ENCODE results near the gene MTMR11. TPM values are rescaled to one million over a fixed set of nuclear protein-coding genes. Genes with fewer than 3 reads are reported as not detected.

Gene MTMR11
- total and polyA plus RNA-seq, 2 of the 13 experiments (the other 11 are each of a cell fraction or from before 2014, with no cell fraction given), result 0.49 to 2.8 TPM

- no peak for TF ChIP-seq REXO4 (CRISPR knock-in tag; IDR thresholded peaks at IDR 0.05; ENCODE audit: borderline replicate concordance)
- TF ChIP-seq PRPF4 (IDR thresholded peaks at IDR 0.05; ENCODE audit: low read depth, low read length, poor library complexity, severe bottlenecking), result no peak
- peak; percentile 73 for TF ChIP-seq MYPOP (CRISPR knock-in tag; IDR thresholded peaks at IDR 0.05)
- no peak; the same call in 1 of the 2 replicates for TF ChIP-seq CENPT (CRISPR knock-in tag; IDR thresholded peaks at IDR 0.05; ENCODE audit: low read depth)
- no peak for TF ChIP-seq GATAD2A (CRISPR knock-in tag; IDR thresholded peaks at IDR 0.05)
- no peak for TF ChIP-seq ZSCAN22 (CRISPR knock-in tag; IDR thresholded peaks at IDR 0.05)
- 0 out of 2 replicates have a peak, but pooled peaks have one; percentile 68 for TF ChIP-seq ZNF674 (CRISPR knock-in tag; IDR thresholded peaks at IDR 0.05; ENCODE audit: low read depth)
- TF ChIP-seq, protein P1, sequence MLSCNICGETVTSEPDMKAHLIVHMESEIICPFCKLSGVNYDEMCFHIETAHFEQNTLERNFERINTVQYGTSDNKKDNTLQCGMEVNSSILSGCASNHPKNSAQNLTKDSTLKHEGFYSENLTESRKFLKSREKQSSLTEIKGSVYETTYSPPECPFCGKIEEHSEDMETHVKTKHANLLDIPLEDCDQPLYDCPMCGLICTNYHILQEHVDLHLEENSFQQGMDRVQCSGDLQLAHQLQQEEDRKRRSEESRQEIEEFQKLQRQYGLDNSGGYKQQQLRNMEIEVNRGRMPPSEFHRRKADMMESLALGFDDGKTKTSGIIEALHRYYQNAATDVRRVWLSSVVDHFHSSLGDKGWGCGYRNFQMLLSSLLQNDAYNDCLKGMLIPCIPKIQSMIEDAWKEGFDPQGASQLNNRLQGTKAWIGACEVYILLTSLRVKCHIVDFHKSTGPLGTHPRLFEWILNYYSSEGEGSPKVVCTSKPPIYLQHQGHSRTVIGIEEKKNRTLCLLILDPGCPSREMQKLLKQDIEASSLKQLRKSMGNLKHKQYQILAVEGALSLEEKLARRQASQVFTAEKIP (CRISPR knock-in tag; IDR thresholded peaks at IDR 0.05; ENCODE audit: borderline replicate concordance), result no peak
- no peak for TF ChIP-seq TSC22D2 (CRISPR knock-in tag; IDR thresholded peaks at IDR 0.05; ENCODE audit: borderline replicate concordance)
- TF ChIP-seq ZNF138 (CRISPR knock-in tag; IDR thresholded peaks at IDR 0.05; ENCODE audit: low read depth), result peak; percentile 65
- no peak for TF ChIP-seq ATAD3A (CRISPR knock-in tag; IDR thresholded peaks at IDR 0.05)
- peak; percentile 15; the same call in 1 of the 2 replicates for TF ChIP-seq GATA4 (IDR thresholded peaks at IDR 0.05; ENCODE audit: borderline replicate concordance, low read depth)
- TF ChIP-seq MEF2D (CRISPR knock-in tag; IDR thresholded peaks at IDR 0.05), result peak; percentile 17; the same call in 1 of the 2 replicates
- no peak; the same call in 1 of the 2 replicates for TF ChIP-seq ZNF792 (CRISPR knock-in tag; IDR thresholded peaks at IDR 0.05)
- TF ChIP-seq FOXK1 (CRISPR knock-in tag; IDR thresholded peaks at IDR 0.05; ENCODE audit: borderline replicate concordance, low read depth), result peak; percentile 60; the same call in 1 of the 2 replicates
- TF ChIP-seq XBP1 (CRISPR knock-in tag; IDR thresholded peaks at IDR 0.05), result no peak
- TF ChIP-seq FOXA3 (CRISPR knock-in tag; IDR thresholded peaks at IDR 0.05), result 0 out of 2 replicates have a peak, but pooled peaks have one; percentile 7
- TF ChIP-seq SRSF1 (optimal IDR thresholded peaks at IDR 0.05; ENCODE audit: low read depth, low read length), result no peak
- TF ChIP-seq KLF13 (CRISPR knock-in tag; IDR thresholded peaks at IDR 0.05), result no peak
- TF ChIP-seq, protein P2, sequence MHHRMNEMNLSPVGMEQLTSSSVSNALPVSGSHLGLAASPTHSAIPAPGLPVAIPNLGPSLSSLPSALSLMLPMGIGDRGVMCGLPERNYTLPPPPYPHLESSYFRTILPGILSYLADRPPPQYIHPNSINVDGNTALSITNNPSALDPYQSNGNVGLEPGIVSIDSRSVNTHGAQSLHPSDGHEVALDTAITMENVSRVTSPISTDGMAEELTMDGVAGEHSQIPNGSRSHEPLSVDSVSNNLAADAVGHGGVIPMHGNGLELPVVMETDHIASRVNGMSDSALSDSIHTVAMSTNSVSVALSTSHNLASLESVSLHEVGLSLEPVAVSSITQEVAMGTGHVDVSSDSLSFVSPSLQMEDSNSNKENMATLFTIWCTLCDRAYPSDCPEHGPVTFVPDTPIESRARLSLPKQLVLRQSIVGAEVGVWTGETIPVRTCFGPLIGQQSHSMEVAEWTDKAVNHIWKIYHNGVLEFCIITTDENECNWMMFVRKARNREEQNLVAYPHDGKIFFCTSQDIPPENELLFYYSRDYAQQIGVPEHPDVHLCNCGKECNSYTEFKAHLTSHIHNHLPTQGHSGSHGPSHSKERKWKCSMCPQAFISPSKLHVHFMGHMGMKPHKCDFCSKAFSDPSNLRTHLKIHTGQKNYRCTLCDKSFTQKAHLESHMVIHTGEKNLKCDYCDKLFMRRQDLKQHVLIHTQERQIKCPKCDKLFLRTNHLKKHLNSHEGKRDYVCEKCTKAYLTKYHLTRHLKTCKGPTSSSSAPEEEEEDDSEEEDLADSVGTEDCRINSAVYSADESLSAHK (CRISPR knock-in tag; IDR thresholded peaks at IDR 0.05; ENCODE audit: borderline replicate concordance), result no peak
- TF ChIP-seq ZNF782 (CRISPR knock-in tag; IDR thresholded peaks at IDR 0.05; ENCODE audit: borderline replicate concordance), result no peak
- TF ChIP-seq ZNF275 (CRISPR knock-in tag; IDR thresholded peaks at IDR 0.05; ENCODE audit: borderline replicate concordance), result no peak
- TF ChIP-seq TP53 (CRISPR knock-in tag; conservative IDR thresholded peaks at IDR 0.05), result no peak; the same call in 1 of the 2 replicates
- TF ChIP-seq ZFP37 (CRISPR knock-in tag; IDR thresholded peaks at IDR 0.05; ENCODE audit: borderline replicate concordance), result peak; percentile 87; the same call in 1 of the 2 replicates
Measured at GRCh38 chr1:149886396-149887195, 50.1 kb downstream of the MTMR11 start (continued).
